ENCODE data around the gene CBLN3. TPM values are rescaled to one million over a fixed set of nuclear protein-coding genes. Genes with fewer than 3 reads are reported as not detected.

Gene CBLN3
- total RNA-seq, 1 experiment from 2014 or later: 0.94 TPM

DNA sequence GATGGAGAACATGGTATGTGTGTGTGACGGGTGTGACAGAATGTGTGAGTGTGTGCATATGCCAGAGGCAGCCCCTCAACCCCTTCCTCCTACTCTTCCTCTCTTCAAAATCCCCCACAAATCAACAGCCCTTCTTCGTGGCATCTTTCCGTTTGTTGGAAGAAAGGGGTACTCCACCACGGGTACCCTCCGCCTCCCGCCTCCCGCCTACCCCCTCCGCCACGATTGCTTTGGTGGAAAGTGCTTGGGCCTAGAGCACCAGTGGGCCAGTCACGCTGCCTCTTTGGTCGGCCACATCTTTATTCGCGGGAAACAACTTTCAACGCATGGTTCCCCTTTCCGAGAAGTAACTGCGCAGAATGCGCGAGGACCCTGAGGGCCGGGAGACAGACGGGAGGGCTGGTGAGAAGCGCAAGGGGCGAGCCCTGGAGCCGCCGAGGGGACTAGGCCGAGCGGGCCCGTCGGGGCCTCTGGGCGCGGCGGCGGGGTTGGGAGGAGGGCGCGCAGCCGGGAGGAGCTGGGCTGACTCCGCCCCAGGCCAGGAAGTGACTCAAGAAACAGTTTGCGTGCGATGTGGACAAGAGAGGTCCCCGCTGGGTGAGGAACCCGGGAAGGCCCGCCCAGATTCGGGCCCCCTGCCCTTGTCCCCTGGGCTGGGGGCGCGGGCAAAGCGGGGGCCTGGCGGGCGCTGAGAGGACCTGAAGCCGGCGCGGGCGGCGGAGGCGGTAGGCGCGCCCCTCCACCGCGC, at the start of gene CBLN3, which contains the start of gene KHNYN (continued):
- TF ChIP-seq, protein P1, sequence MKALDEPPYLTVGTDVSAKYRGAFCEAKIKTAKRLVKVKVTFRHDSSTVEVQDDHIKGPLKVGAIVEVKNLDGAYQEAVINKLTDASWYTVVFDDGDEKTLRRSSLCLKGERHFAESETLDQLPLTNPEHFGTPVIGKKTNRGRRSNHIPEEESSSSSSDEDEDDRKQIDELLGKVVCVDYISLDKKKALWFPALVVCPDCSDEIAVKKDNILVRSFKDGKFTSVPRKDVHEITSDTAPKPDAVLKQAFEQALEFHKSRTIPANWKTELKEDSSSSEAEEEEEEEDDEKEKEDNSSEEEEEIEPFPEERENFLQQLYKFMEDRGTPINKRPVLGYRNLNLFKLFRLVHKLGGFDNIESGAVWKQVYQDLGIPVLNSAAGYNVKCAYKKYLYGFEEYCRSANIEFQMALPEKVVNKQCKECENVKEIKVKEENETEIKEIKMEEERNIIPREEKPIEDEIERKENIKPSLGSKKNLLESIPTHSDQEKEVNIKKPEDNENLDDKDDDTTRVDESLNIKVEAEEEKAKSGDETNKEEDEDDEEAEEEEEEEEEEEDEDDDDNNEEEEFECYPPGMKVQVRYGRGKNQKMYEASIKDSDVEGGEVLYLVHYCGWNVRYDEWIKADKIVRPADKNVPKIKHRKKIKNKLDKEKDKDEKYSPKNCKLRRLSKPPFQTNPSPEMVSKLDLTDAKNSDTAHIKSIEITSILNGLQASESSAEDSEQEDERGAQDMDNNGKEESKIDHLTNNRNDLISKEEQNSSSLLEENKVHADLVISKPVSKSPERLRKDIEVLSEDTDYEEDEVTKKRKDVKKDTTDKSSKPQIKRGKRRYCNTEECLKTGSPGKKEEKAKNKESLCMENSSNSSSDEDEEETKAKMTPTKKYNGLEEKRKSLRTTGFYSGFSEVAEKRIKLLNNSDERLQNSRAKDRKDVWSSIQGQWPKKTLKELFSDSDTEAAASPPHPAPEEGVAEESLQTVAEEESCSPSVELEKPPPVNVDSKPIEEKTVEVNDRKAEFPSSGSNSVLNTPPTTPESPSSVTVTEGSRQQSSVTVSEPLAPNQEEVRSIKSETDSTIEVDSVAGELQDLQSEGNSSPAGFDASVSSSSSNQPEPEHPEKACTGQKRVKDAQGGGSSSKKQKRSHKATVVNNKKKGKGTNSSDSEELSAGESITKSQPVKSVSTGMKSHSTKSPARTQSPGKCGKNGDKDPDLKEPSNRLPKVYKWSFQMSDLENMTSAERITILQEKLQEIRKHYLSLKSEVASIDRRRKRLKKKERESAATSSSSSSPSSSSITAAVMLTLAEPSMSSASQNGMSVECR (CRISPR knock-in tag; IDR thresholded peaks at IDR 0.05; ENCODE audit: borderline replicate concordance): 0 out of 2 replicates have a peak, but pooled peaks have one; percentile 30
- no peak for TF ChIP-seq ZNF232 (CRISPR knock-in tag; IDR thresholded peaks at IDR 0.05)

DNA sequence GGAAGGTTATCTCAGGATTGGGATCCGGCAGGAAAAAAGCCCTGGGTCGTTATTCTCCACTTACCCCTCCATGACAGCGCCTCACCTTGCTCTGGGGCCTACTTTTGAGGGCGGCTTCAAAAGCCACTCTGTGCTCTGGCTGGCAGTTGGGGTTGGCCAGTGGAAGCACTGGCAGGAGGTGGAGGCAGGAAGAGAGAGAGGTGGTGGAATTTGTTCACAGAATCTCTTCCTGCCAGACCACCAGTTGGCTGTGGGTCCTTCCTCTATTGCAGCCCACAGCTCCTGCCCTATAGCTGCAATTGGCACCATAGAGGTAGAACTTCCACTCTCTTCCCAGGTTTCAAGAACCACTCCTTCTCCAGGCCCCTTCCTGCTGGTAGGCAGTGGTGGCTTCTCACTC, 45.8 kb upstream of the CBLN3 start:
- TF ChIP-seq CREM (CRISPR knock-in tag; IDR thresholded peaks at IDR 0.05): no peak
- no peak for TF ChIP-seq TCF7 (CRISPR knock-in tag; IDR thresholded peaks at IDR 0.05; ENCODE audit: low read depth)
- no peak for TF ChIP-seq SMAD4 (CRISPR knock-in tag; IDR thresholded peaks at IDR 0.05)
- no peak for TF ChIP-seq ZNF423 (CRISPR knock-in tag; IDR thresholded peaks at IDR 0.05)
- TF ChIP-seq, protein P2, sequence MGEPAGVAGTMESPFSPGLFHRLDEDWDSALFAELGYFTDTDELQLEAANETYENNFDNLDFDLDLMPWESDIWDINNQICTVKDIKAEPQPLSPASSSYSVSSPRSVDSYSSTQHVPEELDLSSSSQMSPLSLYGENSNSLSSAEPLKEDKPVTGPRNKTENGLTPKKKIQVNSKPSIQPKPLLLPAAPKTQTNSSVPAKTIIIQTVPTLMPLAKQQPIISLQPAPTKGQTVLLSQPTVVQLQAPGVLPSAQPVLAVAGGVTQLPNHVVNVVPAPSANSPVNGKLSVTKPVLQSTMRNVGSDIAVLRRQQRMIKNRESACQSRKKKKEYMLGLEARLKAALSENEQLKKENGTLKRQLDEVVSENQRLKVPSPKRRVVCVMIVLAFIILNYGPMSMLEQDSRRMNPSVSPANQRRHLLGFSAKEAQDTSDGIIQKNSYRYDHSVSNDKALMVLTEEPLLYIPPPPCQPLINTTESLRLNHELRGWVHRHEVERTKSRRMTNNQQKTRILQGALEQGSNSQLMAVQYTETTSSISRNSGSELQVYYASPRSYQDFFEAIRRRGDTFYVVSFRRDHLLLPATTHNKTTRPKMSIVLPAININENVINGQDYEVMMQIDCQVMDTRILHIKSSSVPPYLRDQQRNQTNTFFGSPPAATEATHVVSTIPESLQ (CRISPR knock-in tag; IDR thresholded peaks at IDR 0.05): no peak
- no peak for TF ChIP-seq NR2C2 (CRISPR knock-in tag; IDR thresholded peaks at IDR 0.05)
- TF ChIP-seq SMAD3 (CRISPR knock-in tag; IDR thresholded peaks at IDR 0.05; ENCODE audit: borderline replicate concordance): no peak
- TF ChIP-seq, protein P3, sequence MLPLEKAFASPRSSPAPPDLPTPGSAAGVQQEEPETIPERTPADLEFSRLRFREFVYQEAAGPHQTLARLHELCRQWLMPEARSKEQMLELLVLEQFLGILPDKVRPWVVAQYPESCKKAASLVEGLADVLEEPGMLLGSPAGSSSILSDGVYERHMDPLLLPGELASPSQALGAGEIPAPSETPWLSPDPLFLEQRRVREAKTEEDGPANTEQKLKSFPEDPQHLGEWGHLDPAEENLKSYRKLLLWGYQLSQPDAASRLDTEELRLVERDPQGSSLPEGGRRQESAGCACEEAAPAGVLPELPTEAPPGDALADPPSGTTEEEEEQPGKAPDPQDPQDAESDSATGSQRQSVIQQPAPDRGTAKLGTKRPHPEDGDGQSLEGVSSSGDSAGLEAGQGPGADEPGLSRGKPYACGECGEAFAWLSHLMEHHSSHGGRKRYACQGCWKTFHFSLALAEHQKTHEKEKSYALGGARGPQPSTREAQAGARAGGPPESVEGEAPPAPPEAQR (CRISPR knock-in tag; IDR thresholded peaks at IDR 0.05): no peak
- TF ChIP-seq FOXJ3 (CRISPR knock-in tag; IDR thresholded peaks at IDR 0.05; ENCODE audit: borderline replicate concordance): no peak
- no peak for TF ChIP-seq FOXP1 (CRISPR knock-in tag; IDR thresholded peaks at IDR 0.05; ENCODE audit: borderline replicate concordance)
- TF ChIP-seq, protein P1 (CRISPR knock-in tag; IDR thresholded peaks at IDR 0.05; ENCODE audit: borderline replicate concordance): no peak
- no peak for TF ChIP-seq HMGA2 (CRISPR knock-in tag; IDR thresholded peaks at IDR 0.05)
- TF ChIP-seq, protein P4, sequence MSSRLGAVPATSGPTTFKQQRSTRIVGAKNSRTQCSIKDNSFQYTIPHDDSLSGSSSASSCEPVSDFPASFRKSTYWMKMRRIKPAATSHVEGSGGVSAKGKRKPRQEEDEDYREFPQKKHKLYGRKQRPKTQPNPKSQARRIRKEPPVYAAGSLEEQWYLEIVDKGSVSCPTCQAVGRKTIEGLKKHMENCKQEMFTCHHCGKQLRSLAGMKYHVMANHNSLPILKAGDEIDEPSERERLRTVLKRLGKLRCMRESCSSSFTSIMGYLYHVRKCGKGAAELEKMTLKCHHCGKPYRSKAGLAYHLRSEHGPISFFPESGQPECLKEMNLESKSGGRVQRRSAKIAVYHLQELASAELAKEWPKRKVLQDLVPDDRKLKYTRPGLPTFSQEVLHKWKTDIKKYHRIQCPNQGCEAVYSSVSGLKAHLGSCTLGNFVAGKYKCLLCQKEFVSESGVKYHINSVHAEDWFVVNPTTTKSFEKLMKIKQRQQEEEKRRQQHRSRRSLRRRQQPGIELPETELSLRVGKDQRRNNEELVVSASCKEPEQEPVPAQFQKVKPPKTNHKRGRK (CRISPR knock-in tag; IDR thresholded peaks at IDR 0.05; ENCODE audit: borderline replicate concordance): no peak
- TF ChIP-seq ZNF232 (CRISPR knock-in tag; IDR thresholded peaks at IDR 0.05): no peak
- TF ChIP-seq ATF1 (CRISPR knock-in tag; IDR thresholded peaks at IDR 0.05): no peak
- TF ChIP-seq, protein P5, sequence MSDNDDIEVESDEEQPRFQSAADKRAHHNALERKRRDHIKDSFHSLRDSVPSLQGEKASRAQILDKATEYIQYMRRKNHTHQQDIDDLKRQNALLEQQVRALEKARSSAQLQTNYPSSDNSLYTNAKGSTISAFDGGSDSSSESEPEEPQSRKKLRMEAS (CRISPR knock-in tag; IDR thresholded peaks at IDR 0.05): no peak
- TF ChIP-seq, protein P6, sequence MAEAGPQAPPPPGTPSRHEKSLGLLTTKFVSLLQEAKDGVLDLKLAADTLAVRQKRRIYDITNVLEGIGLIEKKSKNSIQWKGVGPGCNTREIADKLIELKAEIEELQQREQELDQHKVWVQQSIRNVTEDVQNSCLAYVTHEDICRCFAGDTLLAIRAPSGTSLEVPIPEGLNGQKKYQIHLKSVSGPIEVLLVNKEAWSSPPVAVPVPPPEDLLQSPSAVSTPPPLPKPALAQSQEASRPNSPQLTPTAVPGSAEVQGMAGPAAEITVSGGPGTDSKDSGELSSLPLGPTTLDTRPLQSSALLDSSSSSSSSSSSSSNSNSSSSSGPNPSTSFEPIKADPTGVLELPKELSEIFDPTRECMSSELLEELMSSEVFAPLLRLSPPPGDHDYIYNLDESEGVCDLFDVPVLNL (CRISPR knock-in tag; IDR thresholded peaks at IDR 0.05; ENCODE audit: borderline replicate concordance, low read depth): no peak
- no peak for TF ChIP-seq ELF4 (CRISPR knock-in tag; IDR thresholded peaks at IDR 0.05; ENCODE audit: low read depth)
- Mint-ChIP-seq H3K9me3 (peaks cover 40% of the 10 kb centered on the region), H3K27me3 (ENCODE audit: low read depth) (peaks cover 9% of the 10 kb centered on the region; the same call in 1 of the 2 replicates), H3K27ac (no peak overlapping the region), H3K4me3 (no peak overlapping the region), H3K36me3 (peaks cover 4% of the 10 kb centered on the region), H3K4me1 (peaks cover 11% of the 10 kb centered on the region)
- ATAC-seq: no peak
- CTCF ChIA-PET: interaction anchor here (1.1 kb wide), 1 partner anchor 38 kb away, joined by 4 read pairs; no protein-coding TSS in a partner anchor
- POLR2A ChIA-PET: no interaction called here
- no peak for DNase-seq (ENCODE audit: low spot score)
